Stimulated activated CD4-positive, alpha-beta T cell treated with anti-CD3 and anti-CD28 coated beads, Interleukin-12 subunit alpha, Interleukin-12 subunit beta, amount 100 ng/mL, for 4 hours (primary cell): ENCODE data around the gene CELSR2.
A peak's percentile ranks its signal among the peaks of the same experiment; 100 is the strongest.
"Not testable (repeated sequence)": the region's sequence is repeated elsewhere in the genome, so short reads cannot be mapped to it uniquely, and the experiment has no call there.

Experiments
- DNase-seq: peaks from one replicate; pipeline ENCODE4 v3.0.0-alpha.2; 2020

Gene CELSR2

DNA sequence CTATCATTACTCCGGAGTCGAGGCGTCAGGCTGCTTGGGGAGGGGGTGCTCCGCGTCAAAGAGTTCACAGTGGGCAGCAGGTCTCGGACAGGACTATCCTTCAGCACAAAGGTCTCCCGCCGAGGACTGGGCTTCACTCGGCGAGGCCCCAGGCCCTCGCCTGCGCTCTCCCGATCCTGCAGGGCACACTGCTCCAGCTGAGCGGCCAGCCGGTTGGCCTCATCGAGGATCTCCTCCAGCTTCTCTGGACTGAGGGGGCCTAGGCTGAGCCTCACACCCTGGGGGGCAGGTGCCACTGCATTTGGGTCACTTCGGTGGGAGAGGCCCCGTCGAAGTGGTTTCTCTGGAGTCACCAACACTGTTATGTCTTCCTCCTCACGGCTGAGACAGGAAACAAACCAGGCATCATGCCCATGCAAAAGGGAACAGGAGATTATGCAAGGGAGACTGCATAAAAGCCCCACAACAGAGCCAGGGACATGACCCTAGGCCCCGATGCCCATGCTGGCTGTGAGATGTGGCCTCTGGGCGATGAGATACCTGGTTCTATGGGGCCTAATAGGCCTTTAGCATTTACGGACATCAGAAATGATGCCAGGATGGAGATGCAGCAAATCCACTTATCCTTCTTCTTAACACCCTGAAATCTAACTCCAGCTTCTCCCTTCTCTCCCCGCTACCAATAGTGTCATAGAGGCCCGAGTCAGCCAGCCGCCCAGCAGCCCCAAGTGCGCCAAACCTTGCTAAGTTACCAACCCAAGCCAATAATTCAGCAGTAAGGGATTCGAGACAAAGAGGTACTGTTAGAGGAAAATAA lies 32.5 kb downstream of the CELSR2 start:
- no peak for DNase-seq

- DNase-seq: no peak
These were observed 33.2 kb downstream of the CELSR2 start for GRCh38 chr1:109282497-109282951.

DNA sequence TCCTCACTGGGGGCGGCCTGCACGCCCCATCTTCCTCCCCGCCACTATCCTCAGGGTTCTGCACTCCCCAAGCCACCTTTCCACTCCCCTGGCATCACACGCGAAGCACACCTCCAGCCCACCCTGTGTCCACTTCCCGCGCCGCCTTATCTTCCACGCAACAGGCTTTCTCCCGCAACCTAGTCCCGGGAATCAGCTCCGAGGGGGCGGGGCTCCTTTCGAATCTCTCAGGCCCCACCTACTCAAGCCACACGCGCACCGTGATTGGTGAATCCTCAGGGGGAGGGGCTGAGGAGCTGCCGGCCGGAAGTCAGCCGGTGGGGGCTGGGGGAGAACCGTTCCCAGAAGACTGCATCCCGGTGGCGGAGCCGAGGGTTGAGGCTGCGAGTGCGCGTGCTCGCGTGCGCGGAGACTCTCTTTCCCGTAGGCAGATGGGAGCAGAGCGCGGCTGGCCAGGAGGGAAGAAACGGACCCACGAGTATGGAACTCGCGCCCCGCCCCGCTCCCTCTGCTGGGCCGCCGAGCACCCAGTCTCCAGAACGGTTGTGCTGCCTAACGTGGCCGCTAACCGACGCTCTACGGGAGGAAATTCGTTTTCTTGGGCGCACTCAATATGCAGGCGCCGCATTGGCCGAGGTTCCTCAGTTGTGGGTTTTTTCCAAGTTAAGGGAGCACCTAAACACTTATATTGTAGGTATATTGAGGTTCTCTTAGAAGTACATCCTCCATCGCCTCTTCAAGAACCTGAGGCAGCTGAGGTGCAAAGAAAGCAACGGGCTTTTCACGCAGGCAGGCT lies 33.8 kb downstream of the CELSR2 start, which contains the start of gene PSRC1:
TSS of gene PSRC1 (minus strand) at position 194 of the 796 bp plus-strand sequence.
- DNase-seq: peak; percentile 86

DNA sequence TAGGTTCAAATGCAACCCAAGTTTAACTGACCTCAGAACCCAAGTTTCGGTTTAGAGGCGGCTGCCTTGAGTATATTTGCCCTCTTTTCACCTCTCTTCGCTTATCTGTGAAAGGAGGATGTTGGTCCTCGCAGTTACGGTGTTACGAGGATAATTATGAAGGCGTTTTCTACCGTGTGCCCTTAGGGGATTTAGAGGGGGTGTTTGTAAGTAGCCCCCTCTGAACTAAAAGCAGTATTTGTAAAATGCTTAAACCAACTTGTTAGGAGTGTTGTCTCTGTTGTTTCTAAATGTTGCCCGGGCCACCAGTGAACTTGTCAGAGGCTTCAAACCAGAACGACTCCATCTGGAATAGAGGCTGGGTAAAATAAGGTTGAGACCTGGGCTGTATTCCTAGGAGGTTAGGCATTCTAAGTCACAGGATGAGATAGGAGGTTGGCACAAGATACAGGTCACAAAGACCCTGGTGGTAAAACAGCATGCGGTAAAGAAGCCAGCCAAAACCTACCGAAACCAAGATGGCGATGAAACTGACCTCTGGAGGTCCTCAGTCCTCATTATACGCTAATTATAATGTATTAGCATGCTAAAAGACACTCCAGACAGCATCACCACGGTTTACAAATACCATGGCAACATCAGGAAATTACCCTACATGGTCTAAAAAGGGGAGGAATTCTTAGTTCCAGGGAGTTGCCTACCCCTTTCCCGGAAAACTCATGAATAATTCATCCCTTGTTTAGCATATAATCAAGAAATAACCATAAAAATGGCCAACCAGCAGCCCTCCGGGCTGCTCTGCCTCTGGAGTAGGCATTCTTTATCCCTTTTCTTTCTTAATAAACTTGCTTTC lies 34.6 kb downstream of the CELSR2 start:
- DNase-seq: no peak

- not testable (repeated sequence) for DNase-seq
These were observed 37.4 kb downstream of the CELSR2 start for GRCh38 chr1:109286762-109287161.

- DNase-seq: no peak
These were observed 40.8 kb downstream of the CELSR2 start for GRCh38 chr1:109290137-109290536.

DNA sequence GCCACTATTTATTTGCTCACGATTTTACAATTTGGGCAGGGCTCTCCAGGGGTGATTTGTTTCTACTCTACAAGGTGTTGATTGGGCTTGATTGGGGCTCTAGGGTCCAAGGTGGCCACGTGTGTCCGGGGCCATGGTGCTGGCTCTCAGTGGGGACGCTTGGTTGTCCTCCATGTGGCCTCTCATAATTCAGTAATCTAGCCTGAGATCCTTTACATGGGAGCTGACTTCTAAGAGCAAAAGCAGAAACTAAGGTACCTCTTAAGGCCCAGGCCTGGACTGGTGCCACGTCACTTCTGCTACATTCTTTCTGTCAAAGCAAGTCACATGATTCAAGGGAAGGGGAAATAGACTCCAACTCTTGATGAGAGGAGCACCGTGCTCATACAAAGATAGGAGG lies 41.7 kb downstream of the CELSR2 start:
- no peak for DNase-seq

- DNase-seq: no peak
These were observed 43.0 kb downstream of the CELSR2 start for GRCh38 chr1:109292364-109292763.

GRCh38 chr1:109293026-109293425 lies 43.7 kb downstream of the CELSR2 start:
- no peak for DNase-seq

DNA sequence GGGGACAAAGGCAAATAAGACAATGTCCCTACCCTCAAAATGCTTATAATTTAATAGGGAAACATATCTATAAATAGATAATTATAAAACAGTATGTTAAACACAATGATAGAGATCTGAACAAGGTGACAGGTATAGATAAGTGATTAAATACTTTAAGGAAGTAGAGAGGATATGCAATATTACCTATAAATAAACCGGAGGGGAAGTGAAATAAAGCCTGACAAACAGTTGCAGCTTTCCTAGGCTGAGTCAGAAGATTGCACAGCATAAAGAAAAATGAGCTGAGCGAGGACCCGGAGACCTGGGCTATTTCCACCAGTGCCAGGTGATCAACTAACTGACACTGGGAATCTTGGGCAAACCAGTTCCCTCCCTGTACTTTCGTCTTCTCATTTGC lies 45.1 kb downstream of the CELSR2 start:
- DNase-seq: no peak

DNA sequence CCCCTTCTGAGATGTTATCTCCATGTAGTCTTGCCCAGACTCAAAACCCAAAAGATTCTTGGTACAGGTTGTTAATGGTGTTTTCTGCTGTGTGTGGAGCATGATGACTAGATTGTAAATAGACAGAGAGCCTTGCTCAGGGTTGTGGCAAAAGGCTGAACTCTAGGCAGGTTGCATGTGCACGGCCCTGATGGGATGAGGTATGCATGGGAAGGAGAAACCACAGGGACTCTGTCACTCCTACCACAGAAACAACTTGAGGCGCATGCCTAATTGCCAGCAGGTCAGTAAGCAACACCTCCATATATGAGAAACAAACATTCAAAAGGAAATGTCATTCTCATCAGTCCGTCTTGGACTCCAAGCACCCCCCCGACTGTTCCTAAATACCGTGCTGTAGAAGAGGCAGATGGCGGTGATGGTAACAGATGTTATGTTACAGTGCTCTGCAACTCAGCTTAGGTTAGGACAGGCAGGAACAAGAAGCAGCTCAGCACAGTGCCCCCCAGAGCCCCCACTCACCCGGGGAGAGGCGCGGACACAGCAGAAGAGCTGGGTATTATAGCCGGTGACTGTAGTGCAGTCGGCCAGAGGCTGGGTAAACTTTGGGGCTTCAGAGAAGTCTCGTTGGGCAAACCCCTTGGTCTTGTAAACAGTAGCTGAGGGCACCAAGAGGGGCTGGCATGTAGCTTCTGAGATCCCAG lies 46.5 kb downstream of the CELSR2 start:
- no peak for DNase-seq

DNA sequence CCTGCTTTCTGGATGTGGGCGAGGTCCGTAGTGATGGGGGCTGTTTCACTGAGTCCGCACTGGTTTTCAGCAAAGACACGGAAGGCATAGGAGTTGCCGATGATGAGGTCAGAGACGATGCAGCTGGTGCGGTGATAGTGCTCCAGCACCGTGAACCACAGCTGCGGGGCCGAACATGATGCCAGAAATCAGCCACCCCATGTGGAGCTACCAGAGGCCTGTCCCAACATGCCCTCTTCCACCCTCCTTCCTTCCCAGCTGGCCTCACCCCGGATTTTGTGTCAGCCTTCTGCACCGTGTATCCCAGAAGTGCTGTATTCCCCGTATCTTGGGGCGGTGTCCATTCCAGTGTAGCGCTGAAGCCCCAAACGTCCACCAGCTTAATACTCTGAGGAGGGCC lies 47.4 kb downstream of the CELSR2 start:
- no peak for DNase-seq

GRCh38 chr1:109298666-109299557 lies 49.6 kb downstream of the CELSR2 start:
- no peak for DNase-seq

GRCh38 chr1:109299558-109300343 lies 50.4 kb downstream of the CELSR2 start:
- DNase-seq: no peak

- DNase-seq: no peak
These were observed 51.4 kb downstream of the CELSR2 start for GRCh38 chr1:109300650-109301151.

GRCh38 chr1:109301874-109302273 lies 52.5 kb downstream of the CELSR2 start:
- no peak for DNase-seq

GRCh38 chr1:109304226-109304920 lies 55.0 kb downstream of the CELSR2 start:
- no peak for DNase-seq

GRCh38 chr1:109305991-109306390 lies 56.7 kb downstream of the CELSR2 start:
- not testable (repeated sequence) for DNase-seq

GRCh38 chr1:109306832-109307273 lies 57.5 kb downstream of the CELSR2 start, which contains the start of gene MYBPHL:
MYBPHL (minus strand) TSS chr1:109307011; CDS start chr1:109306991, 20 bp downstream.
- DNase-seq: no peak
